ENCODE measurements around the gene USE1.
A peak's percentile ranks its signal among the peaks of the same experiment; 100 is the strongest.

USE1 gene

DNA sequence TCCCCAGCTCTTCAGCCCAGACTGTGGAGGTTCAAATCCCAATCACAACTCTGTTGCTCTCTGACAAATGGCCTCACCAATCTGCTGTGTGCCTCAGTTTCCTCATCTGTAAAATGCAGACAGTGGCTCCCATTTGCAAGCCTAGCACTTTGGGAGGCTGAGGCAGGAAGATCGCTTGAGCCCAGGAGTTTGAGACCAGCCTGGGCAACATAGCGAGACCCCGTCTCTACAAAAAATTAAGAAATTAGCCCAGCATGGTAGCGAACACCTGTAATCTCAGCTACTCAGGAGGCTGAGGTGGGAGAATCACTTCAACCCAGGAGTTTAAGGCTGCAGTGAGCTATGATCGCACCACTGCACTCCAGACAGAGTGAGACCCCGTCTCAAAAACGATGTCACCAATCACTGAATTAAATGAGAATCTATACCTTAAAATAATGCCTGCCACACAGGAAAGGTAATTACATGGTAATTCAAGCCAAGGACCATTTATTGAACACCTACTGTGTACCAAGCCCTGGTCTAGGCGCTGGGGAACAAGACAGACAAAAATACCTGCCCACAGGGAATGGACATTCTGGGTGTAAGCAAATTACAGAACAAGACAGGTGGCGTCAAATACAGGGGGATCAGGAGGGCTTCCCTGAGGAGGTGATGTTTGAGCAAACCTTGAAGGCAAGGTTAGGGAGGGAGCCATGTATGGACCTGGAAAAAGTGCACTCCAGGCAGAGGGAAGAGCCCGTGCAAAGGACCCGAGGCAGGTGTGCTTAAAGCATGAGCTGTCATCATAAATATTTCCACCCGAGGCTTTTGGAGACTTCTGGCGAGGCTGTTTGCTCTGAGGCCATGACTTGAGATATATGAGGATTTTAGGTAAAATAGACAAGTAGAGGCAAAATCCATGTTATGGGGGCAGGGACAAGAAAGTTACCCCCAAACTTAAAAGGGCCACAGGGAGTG is 22.9 kb downstream of the USE1 start:
- DNase-seq = no peak

DNA sequence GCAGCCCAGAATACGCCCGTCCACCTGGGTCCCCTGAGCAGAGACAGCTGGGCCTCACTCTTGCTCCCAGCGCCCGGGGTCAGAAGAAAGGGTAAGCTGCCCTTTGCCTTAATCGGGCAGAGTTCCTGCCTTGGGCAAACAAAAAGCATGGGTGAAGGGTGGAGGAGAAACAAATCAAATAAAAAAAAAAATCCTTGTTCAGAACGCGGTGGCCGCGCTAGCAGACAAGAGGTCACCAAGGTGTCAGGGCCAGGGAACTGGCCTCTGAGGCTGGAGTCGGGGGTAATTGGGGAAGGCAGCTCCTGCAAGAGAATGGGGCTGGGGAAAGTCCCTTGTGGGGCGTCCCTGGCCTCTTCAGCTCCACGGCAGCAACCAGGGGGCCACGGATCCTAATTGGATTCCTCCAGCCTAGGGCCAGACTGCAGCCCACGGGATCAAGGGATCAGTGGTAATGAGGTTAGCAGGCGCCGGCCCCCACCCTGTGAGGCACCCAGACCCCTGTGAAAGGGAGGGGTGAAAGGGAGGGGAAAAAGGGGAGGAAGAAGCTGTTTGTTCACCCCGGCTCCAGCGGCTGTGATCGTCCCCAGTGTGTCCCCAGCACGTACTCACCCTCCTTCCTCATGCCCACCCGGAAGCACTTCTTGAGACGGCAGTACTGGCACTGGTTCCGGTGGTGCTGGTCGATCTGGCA is 25.1 kb downstream of the USE1 start:
- no peak for DNase-seq

DNA sequence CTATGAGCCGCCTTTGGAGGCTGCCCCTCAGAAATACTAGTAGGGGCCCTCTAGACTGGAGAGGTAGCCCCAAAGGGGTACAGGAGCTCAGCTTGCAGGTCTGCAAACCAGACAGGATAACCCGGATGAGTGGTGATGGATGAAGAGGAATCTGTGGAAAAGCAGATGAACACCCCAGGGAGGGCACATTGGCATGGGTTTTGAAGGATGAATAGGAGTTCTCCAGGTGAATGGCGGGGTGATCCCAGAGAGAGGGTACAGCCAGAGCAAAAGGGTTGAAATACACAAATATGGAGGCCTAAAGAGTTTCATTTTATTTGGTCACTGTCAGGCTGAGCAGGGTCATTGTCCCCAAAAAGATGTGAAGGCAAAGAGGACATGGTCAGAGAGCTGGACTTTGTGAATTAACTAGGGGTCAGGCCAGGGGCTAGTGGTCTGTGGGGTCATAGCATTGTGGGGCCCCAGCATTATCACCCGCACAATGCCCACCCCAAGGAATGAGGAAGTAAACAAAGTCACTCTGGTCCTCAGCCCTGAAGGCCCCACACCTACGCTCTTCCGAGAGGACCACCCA is 25.8 kb downstream of the USE1 start:
- DNase-seq = no peak

- DNase-seq = no peak
Observed at GRCh38 chr19:17242431-17243208, 27.5 kb downstream of the USE1 start.

GRCh38 chr19:17243211-17243829 is 28.2 kb downstream of the USE1 start:
- DNase-seq = no peak

- DNase-seq = no peak
Observed at GRCh38 chr19:17243830-17244617, 28.9 kb downstream of the USE1 start.

- DNase-seq = no peak
Observed at GRCh38 chr19:17244618-17245534, 29.7 kb downstream of the USE1 start.

DNA sequence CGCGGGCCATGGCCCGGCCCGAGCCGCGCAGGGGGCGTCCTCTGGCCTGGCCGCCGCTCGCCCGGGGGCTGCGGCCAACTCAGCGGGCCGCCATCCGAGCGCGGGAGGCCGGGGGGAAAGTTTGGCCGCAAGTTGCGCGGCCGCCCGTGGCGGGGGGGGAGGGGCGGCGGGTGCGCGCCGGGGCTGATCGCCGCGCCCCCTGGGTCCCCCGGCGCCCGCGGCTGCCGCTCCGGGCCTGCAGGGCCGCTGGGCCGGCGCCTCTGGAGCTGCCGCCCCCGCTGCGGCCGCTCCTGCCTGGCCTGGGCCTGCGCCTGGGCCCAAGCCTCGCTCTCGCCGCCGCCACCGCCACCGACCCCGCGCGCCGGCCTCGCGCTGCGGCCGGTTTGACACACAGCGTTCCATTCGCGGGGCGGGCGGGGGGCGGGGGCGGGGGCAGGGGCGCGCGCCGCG is 30.4 kb downstream of the USE1 start, which contains the start of gene NR2F6:
Gene NR2F6, minus strand, starts transcription at position 385 of the 450 bp plus-strand sequence. CDS start 699 bp downstream, outside the sequence.
- DNase-seq = no peak

GRCh38 chr19:17246681-17247425 is 31.7 kb downstream of the USE1 start:
- DNase-seq = no peak

DNA sequence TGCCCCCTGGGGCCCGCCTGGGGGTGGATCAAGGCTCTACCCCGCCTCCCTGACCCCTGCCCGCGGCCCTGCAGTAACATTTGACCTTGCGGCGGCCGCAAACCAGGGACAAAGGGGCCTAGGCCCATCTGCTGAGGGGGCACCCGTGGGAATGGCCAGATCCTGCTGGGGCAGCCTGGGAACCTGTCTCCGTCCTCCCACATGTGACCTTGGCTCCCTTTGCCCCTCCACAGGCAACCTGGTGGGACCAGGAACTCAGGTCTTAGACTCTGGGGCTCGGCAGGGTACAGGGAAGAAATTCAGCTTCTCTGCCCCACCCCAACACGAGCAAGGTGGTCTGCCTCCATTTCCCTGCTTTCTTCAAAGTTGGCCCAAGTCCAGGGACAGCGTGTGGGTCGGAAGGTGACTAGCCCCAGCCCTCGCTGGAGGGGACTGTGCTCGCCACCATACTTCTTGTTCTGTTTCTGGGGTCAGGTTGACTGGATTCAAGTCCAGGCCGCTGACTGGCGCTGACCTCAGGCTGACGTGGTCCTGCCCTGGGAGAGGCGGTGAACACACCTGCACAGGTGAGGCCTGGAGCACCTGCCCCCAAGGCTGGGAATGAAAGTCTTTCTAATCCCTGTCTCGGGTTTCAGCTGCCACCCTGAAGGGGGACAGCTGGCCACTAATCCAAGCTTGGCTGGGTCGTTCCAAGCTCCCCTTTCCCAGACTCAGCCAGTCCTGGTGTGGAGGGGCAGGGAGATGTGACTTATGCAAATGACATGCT is 33.0 kb downstream of the USE1 start:
- no peak for DNase-seq

- no peak for DNase-seq
Observed at GRCh38 chr19:17249887-17250548, 34.9 kb downstream of the USE1 start.

DNA sequence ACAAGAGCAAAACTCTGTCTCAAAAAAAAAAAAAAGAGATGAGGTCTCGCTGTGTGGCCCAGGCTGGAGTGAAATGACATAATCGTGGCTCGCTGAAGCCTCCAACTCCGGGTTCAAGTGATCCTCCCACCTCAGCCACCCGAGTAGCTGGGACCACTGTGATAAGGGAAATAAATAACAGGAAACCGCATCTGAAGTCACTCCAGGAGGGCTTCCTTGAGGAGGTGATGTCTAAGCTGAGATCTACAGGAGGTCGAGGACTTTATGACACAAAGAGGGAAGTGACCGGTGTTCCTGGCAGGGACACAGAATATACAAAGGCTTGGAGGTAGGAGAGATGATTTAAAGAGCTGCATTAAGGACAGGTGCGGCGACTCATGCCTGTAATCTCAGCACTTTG is 39.5 kb downstream of the USE1 start:
- DNase-seq = no peak

DNA sequence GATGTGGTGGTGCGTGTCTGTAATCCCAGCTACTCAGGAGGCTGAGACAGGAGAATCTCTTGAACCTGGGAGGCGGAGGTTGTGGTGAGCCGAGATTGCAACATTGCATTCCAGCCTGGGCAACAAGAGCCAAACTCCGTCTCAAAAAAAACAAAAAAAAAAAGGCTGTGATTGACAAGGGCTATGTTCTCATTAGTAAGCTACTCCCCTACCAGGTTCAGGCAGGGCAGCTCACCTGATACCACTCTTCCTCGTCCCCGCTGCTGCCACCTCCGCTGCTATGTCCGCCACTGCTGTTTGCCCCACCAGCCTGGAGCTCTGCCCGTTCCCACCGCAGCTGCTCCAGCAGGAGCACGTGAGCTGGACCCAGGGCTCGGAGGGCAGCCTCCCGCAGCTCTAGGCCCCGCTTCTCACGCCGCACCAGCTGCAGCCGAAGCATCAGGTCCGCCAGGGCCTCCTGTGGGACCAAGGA is 40.0 kb downstream of the USE1 start:
- DNase-seq = no peak

DNA sequence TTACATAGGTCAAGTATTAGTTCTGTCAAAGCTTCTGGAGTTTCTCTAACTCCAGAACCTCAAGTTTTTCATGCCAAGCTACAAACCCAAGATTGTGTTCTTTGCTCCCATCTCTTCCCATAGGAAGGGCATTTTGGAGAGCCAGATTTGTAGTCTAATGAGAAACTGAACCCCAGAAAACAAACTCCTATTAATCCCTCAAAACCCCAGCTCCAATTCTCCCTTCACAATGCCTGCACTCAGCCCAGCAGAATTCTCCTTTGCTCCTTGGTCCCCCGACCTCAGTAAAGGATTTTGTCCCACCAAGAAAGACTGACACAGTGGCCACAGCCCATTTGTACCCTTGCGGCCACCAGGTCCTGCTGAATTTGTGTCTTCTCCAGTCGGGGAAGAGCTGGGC is 41.0 kb downstream of the USE1 start:
- DNase-seq = no peak

DNA sequence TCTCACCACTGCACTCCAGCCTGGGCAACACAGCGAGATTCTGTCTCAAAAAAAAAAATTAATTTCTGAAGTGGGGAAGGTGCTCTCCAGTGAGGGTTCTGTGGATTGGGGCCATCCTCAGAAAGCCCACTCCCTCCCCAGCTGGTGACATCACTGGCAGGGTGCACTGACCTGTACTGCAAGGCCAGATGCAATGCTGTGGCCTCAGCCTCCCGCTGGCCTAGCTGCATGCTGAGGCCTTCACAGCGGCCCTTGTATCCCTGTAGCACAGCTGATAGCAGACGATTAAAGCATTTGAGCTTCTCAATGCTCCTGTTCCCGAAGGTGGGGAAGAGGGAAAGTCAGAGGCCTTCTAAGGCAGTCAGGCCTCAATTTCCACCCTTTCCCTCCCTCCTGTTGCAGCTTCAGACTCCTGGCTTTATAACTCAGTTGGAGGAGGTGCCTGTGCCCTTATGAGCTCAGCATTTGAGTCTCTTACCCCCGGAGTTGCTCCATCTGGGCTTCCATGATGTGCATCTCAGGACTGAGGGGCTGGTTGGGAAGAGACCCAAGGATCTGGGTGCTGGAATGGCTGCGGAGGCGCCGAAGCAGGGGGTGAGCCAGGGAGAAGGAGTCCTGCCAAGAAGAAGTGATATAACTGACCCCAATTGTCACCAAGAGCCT is 44.1 kb downstream of the USE1 start:
- DNase-seq = no peak

- no peak for DNase-seq
Observed at GRCh38 chr19:17259934-17260333, 44.8 kb downstream of the USE1 start.

- peak; percentile 36 to 66 for DNase-seq
Observed at GRCh38 chr19:17260842-17261325, 45.7 kb downstream of the USE1 start.
